GM23338 (cell line): ENCODE data around the gene PSD. TPM values are rescaled to one million over a fixed set of nuclear protein-coding genes. Genes with fewer than 3 reads are reported as not detected.

Experiments
- ATAC-seq: fragments of 200-7000 bp; cut with Tn5 transposase; 3 replicates; pipeline ENCODE4 v1.9.1; 2020
- DNase-seq: peaks from one replicate; pipeline ENCODE4 v3.0.0-alpha.2; 2015; ENCODE audit warnings: low spot score
- H2AFZ ChIP-seq: fragments of 200-600 bp; sonication (generic); 2 replicates; pipeline ENCODE4 v1.8.0; 2016; ENCODE audit warnings: antibody characterized with exemption, mild to moderate bottlenecking, moderate library complexity
- H3F3A ChIP-seq: fragments of 200-600 bp; sonication (generic); replicated peaks from 2 replicates; pipeline ENCODE4 v1.8.0; 2017; ENCODE audit warnings: antibody characterized with exemption, mixed run types, low read depth
- H3K27ac ChIP-seq: fragments of 200-600 bp; sonication (generic); 2 replicates; pipeline ENCODE4 v1.6.1; 2016; ENCODE audit warnings: low read depth
- H3K27me3 ChIP-seq: fragments of 200-600 bp; sonication (generic); 2 replicates; pipeline ENCODE4 v1.8.0; 2016; ENCODE audit warnings: mild to moderate bottlenecking, mixed run types, moderate library complexity; ENCODE audit not compliant: insufficient read depth
- H3K36me3 ChIP-seq: fragments of 200-600 bp; sonication (generic); 2 replicates; pipeline ENCODE4 v1.8.0; 2016; ENCODE audit warnings: mild to moderate bottlenecking; ENCODE audit not compliant: insufficient read depth
- H3K4me1 ChIP-seq: fragments of 200-600 bp; sonication (generic); 2 replicates; pipeline ENCODE4 v1.8.0; 2016; ENCODE audit warnings: mild to moderate bottlenecking, moderate library complexity; ENCODE audit not compliant: insufficient read depth
- H3K4me2 ChIP-seq: fragments of 200-600 bp; sonication (generic); 2 replicates; pipeline ENCODE4 v1.7.1; 2017; ENCODE audit warnings: mixed run types
- H3K4me3 ChIP-seq: fragments of 200-600 bp; sonication (generic); 2 replicates; pipeline ENCODE4 v1.6.1; 2016; ENCODE audit warnings: mixed run types
- H3K79me2 ChIP-seq: fragments of 200-600 bp; sonication (generic); replicated peaks from 2 replicates; pipeline ENCODE4 v1.8.0; 2017; ENCODE audit warnings: mild to moderate bottlenecking; ENCODE audit not compliant: insufficient read depth
- H3K9me2 ChIP-seq: fragments of 200-600 bp; sonication (generic); 2 replicates; pipeline ENCODE4 v1.8.0; 2017; ENCODE audit not compliant: insufficient read depth
- H4K20me1 ChIP-seq: fragments of 200-600 bp; sonication (generic); replicated peaks from 2 replicates; pipeline ENCODE4 v1.8.0; 2017; ENCODE audit warnings: mild to moderate bottlenecking; ENCODE audit not compliant: insufficient read depth
- H3K27ac Mint-ChIP-seq: 2 replicates; pipeline ENCODE4 v1.8.0; 2020; ENCODE audit warnings: inconsistent platforms, mild to moderate bottlenecking, moderate library complexity, mixed read lengths
- H3K27me3 Mint-ChIP-seq: 3 replicates; pipeline ENCODE4 v1.8.0; 2022; ENCODE audit warnings: low read depth, mild to moderate bottlenecking, moderate library complexity, mixed read lengths, inconsistent platforms; ENCODE audit not compliant: insufficient read depth, poor library complexity
- H3K36me3 Mint-ChIP-seq: 3 replicates; pipeline ENCODE4 v1.8.0; 2021; ENCODE audit warnings: low read depth, mild to moderate bottlenecking, inconsistent platforms, moderate library complexity, mixed read lengths
- H3K4me1 Mint-ChIP-seq: 3 replicates; pipeline ENCODE4 v1.8.0; 2020; ENCODE audit warnings: mild to moderate bottlenecking, inconsistent platforms, mixed read lengths
- H3K4me3 Mint-ChIP-seq: 3 replicates; pipeline ENCODE4 v1.8.0; 2021; ENCODE audit warnings: moderate library complexity, mild to moderate bottlenecking, inconsistent platforms, mixed read lengths
- H3K9me3 Mint-ChIP-seq: 3 replicates; pipeline ENCODE4 v1.8.0; 2020; ENCODE audit warnings: moderate library complexity, mild to moderate bottlenecking, inconsistent platforms, mixed read lengths
- CTCF ChIP-seq, 2 experiments: fragments of 200-600 bp in 1 of 2; sonication (generic) in 1 of 2; conservative IDR thresholded peaks; 2 replicates each; pipeline versions ENCODE4 v1.5.1 to v1.6.1; 2016 to 2017; ENCODE audit warnings: antibody characterized with exemption in 2 of 2, low read depth in 2 of 2, mild to moderate bottlenecking in 2 of 2, moderate library complexity in 1 of 2
- ETS1 ChIP-seq: IDR thresholded peaks from 2 replicates; pipeline ENCODE4 v1.6.1; 2016; ENCODE audit warnings: antibody characterized with exemption
- EZH2 ChIP-seq: fragments of 200-600 bp; sonication (generic); IDR thresholded peaks from one replicate; pipeline ENCODE4 v1.8.0; 2017; ENCODE audit warnings: antibody characterized with exemption, mild to moderate bottlenecking, low read depth; ENCODE audit not compliant: unreplicated experiment
- EZH2phosphoT487 ChIP-seq: fragments of 200-600 bp; sonication (generic); IDR thresholded peaks from one replicate; pipeline ENCODE4 v1.8.1; 2018; ENCODE audit warnings: antibody characterized with exemption; ENCODE audit not compliant: unreplicated experiment
- JUNB ChIP-seq: IDR thresholded peaks from one replicate; pipeline ENCODE4 v1.6.1; 2016; ENCODE audit warnings: antibody characterized with exemption; ENCODE audit not compliant: unreplicated experiment
- POLR2AphosphoS5 ChIP-seq: IDR thresholded peaks from 2 replicates; pipeline ENCODE4 v1.6.1; 2016; ENCODE audit warnings: antibody characterized with exemption, low read depth
- REST ChIP-seq: IDR thresholded peaks from one replicate; pipeline ENCODE4 v1.6.1; 2018; ENCODE audit warnings: antibody characterized with exemption; ENCODE audit not compliant: unreplicated experiment
- STAT1 ChIP-seq: IDR thresholded peaks from one replicate; pipeline ENCODE4 v1.6.1; 2016; ENCODE audit warnings: antibody characterized with exemption; ENCODE audit not compliant: unreplicated experiment
- ZNF114 ChIP-seq: fragments of 250-450 bp; sonication (Bioruptor Pico); IDR thresholded peaks from 2 replicates; pipeline ENCODE4 v1.5.0; 2020; ENCODE audit warnings: mild to moderate bottlenecking, moderate library complexity
- ZNF462 ChIP-seq: fragments of 250-450 bp; sonication (Bioruptor Pico); IDR thresholded peaks from 2 replicates; pipeline ENCODE4 v1.5.0; 2020; ENCODE audit warnings: mild to moderate bottlenecking, moderate library complexity
- polyA plus RNA-seq: library from polyadenylated mRNA; unstranded; fragments of >200 nt; fragmentation: Nextera tagmentation; extraction: Ambion mirVana; gene quantifications from 2 replicates; pipeline ENCODE4 v1.2.1, GENCODE V29; 2016
- total RNA-seq: library from RNA; depleted of rRNA; stranded (reverse); fragments of >200 nt; shearing (Covaris generic); gene quantifications from 2 replicates; pipeline ENCODE4 v1.2.3, GENCODE V29; 2014

Gene PSD
- total and polyA plus RNA-seq, 2 experiments from 2014 or later: 1.9 to 6.8 TPM

- Mint-ChIP-seq H3K9me3 (no peaks in the 10 kb centered on the region), H3K36me3 (peaks cover 9% of the 10 kb centered on the region; the same call in 2 of the 3 replicates), H3K27ac (no peak overlapping the region), H3K4me3 (no peak overlapping the region), H3K27me3 (peaks cover 11% of the 10 kb centered on the region), H3K4me1 (no peaks in the 10 kb centered on the region)
- Histone ChIP-seq H3K79me2 (no peaks in the 10 kb centered on the region), H3K27me3 (no peaks in the 10 kb centered on the region), H3K4me2 (no peak overlapping the region), H3F3A (no peaks in the 10 kb centered on the region), H2AFZ (no peak overlapping the region), H4K20me1 (no peaks in the 10 kb centered on the region; the same call in 1 of the 2 replicates), H3K4me1 (no peaks in the 10 kb centered on the region), H3K27ac (0 out of 2 replicates have a peak overlapping the region, but pooled peaks have one; percentile 26), H3K36me3 (no peaks in the 10 kb centered on the region), H3K4me3 (no peak overlapping the region), H3K9me2 (no peaks in the 10 kb centered on the region)
- ATAC-seq (peak; percentile 96), DNase-seq (peak; percentile 86)
- TF ChIP-seq ZNF114 (CRISPR knock-in tag): no peak
- TF ChIP-seq CTCF (conservative IDR thresholded peaks at IDR 0.05; ENCODE audit: low read depth in 2 of 2): peak; percentile 76 to 90
Measured at GRCh38 chr10:102384053-102384452, 34.5 kb downstream of the PSD start.

GRCh38 chr10:102382871-102383270, 35.7 kb downstream of the PSD start:
- Histone ChIP-seq H4K20me1 (no peaks in the 10 kb centered on the region; the same call in 1 of the 2 replicates), H3K27ac (no peak overlapping the region), H3K36me3 (peaks cover 3% of the 10 kb centered on the region; the same call in 1 of the 2 replicates), H3K79me2 (no peaks in the 10 kb centered on the region), H3K9me2 (no peaks in the 10 kb centered on the region), H3F3A (no peaks in the 10 kb centered on the region), H3K4me1 (no peaks in the 10 kb centered on the region), H2AFZ (no peak overlapping the region), H3K4me2 (no peak overlapping the region), H3K27me3 (no peaks in the 10 kb centered on the region), H3K4me3 (no peak overlapping the region)
- Mint-ChIP-seq H3K36me3 (peaks cover 11% of the 10 kb centered on the region; the same call in 2 of the 3 replicates), H3K9me3 (no peaks in the 10 kb centered on the region), H3K27me3 (peaks cover 11% of the 10 kb centered on the region), H3K4me3 (no peak overlapping the region), H3K4me1 (no peaks in the 10 kb centered on the region), H3K27ac (no peak overlapping the region)
- DNase-seq (no peak), ATAC-seq (no peak)
- no peak for TF ChIP-seq ETS1
- TF ChIP-seq EZH2: no peak
- no peak for TF ChIP-seq JUNB
- no peak for TF ChIP-seq EZH2phosphoT487
- TF ChIP-seq STAT1: no peak
- no peak for TF ChIP-seq POLR2AphosphoS5
- no peak for TF ChIP-seq ZNF462
- TF ChIP-seq REST: no peak
